Stimulated activated CD4-positive, alpha-beta T cell treated with anti-CD3 and anti-CD28 coated beads, Interleukin-4, amount 100 ng/mL, for 1 hour (primary cell): Measurements from ENCODE around the gene TGFBR3.
"Not testable (repeated sequence)": the region's sequence is repeated elsewhere in the genome, so short reads cannot be mapped to it uniquely, and the experiment has no call there.

ENCODE experiments used
- DNase-seq: peaks from one replicate; pipeline ENCODE4 v3.0.0-alpha.2; 2020

TGFBR3 gene

DNA sequence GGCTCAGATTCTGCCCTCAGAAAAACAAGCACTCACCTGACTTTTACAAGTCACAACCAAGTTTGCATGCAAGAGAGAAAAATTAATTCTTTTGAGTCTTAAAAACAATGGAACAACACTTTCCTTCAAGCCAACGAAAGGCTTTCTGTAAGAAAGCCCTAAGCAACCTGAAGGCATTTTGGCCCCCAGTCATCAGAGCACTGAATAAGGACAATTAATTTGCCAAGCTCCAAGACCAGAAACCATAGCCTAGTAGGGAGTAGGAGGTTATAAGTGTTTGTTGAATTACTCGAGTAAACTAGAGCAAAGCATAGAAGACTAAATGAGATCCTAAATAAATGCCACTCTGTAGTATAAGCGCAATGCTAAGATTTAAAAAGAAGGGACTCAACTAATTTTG is 4.7 kb downstream of the TGFBR3 start:
- no peak for DNase-seq

- DNase-seq = no peak
These were observed 6.2 kb downstream of the TGFBR3 start for GRCh38 chr1:91879733-91880132.

DNA sequence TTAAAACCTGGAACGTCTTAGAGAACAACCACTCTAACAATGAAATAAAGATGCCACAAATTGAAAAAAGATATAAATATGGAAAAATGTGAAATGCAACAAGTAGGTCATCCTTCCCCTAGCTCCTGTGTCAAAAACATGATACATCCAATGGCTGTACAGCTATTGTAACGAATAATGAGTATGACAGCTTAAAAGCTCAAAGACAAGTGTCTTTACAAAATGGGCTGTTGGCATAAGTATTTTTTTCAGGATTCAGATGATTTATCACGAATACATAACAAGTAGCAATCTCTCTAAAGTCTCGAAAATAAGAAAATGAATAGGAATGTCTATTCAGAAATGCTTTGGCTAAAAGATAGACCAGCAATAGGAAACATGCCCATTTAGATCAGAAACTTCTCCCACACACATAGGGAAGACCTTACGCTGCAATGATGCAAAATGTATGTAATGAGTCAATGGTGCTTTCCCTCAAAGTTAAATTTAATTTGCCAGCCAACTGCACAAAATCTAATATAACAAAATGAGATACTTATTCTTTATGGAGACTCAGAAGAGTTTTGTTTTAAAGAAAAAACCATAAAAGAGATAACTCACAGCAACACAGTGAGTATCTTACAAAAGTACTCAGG is 8.3 kb downstream of the TGFBR3 start:
- no peak for DNase-seq

GRCh38 chr1:91876781-91877573 is 9.0 kb downstream of the TGFBR3 start:
- DNase-seq = no peak

DNA sequence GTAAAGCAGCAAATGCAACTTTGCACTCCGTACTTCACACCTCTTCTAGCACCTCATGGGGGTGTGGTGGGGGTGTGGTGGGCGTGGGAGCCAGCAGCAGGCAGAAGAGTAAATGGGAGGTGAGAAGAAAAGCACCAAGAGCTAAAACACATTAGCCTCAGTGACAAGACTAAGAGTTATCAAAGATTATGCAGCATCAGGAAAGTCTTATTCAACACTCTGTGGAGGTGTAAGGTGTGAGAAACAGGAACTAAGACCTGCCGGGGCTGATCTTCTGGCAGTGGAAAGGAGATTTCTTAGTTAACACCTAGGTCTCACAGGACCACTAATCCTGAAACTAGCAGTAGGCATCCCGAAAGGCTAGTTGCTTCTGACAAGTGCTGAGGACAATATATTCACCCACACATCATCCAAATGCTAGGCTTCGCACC is 9.9 kb downstream of the TGFBR3 start:
- DNase-seq = peak; percentile 50

DNA sequence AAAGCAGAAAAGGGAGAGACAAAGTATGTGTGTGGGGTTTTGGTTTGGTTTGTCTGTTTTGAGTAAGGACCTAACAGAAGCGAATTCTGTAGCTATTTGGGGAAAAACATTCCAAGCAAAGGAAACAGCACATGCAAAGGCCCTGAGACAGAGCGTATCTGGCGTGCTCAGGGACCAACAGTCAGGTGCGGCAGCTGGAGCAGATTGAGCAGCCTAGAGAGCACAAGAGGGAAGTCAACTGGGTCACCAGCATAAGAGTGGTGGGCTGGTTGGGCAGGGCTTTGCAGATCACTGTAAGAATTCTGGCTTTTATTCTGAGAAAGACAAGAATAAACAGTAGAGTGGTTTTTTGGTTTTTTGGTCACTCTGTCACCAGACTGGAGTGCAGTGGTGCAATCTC is 11.8 kb downstream of the TGFBR3 start:
- no peak for DNase-seq

- no peak for DNase-seq
These were observed 13.3 kb downstream of the TGFBR3 start for GRCh38 chr1:91872559-91873081.

- DNase-seq = no peak
These were observed 14.0 kb downstream of the TGFBR3 start for GRCh38 chr1:91872000-91872399.

DNA sequence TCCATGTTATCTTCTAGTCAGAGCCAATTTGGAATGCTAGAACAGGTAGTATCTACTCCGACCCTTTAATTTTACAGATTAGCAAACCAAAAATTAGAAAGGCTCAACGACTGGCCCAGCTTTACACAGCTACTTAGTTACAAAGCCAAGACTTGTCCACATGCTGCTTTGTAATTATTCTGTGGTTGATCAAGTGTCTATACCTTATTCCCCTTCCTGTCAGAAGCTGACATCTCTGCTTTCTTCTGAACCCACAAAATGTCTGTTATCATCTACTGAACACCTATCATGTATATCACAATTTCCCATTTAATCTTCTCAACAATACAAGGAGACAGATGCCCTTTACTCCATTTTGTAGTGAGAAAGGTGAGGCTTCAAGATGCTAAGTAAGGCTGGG is 15.6 kb downstream of the TGFBR3 start:
- no peak for DNase-seq

DNA sequence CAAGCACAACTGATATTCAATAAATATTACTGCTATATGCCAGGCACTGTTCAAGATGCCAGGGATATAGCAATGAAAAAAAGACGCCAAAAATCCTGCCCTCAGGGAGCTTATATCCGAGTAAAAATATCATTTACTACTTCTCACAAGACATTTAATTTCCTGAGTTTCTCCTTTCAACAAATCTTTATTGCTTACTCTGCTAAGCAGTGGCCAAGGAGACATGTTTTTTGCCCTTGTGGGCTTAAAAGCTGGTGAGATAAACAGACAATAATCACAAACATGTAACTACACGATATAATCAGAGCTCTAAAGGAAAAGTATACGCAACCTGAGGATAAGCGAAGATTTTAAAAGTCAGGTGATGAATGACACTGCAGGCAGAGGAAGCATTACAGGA is 19.5 kb downstream of the TGFBR3 start:
- no peak for DNase-seq

DNA sequence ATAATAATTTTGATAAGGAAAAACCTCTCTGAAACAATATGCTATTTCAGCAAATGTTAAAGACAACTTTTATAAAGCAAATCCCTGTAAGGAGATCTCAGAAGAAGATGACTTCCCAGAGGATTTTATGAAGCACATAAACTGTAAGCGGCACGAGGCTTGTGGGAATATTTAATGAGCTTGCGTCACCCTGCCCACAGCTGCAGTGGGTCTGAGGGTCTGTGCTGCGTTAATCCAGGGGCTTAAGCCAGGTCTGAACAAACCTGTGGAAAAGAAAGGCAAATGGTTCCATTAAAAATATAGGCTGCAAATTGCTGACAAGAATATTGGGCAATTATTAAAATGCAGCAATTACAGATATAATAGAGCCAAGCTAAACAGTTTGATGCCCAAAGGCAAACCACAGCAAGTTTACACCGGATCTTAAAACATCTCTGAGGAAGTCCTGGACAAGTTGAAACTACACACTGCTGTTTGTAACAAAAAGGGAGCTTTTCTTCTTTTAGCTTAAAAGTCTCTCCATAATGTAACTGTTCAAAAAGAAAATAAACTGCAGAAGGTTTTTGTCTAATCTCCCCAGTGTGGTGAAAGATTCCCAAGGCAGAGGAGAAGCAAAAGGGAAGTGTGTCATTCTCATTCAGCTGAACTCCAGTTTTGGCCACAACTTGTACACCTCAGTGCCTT is 21.8 kb downstream of the TGFBR3 start:
- DNase-seq = no peak

- DNase-seq = no peak
These were observed 22.5 kb downstream of the TGFBR3 start for GRCh38 chr1:91863498-91863897.

GRCh38 chr1:91862120-91862519 is 23.8 kb downstream of the TGFBR3 start:
- no peak for DNase-seq

- DNase-seq = no peak
These were observed 28.3 kb downstream of the TGFBR3 start for GRCh38 chr1:91857557-91858239.

- no peak for DNase-seq
These were observed 29.0 kb downstream of the TGFBR3 start for GRCh38 chr1:91856996-91857395.

DNA sequence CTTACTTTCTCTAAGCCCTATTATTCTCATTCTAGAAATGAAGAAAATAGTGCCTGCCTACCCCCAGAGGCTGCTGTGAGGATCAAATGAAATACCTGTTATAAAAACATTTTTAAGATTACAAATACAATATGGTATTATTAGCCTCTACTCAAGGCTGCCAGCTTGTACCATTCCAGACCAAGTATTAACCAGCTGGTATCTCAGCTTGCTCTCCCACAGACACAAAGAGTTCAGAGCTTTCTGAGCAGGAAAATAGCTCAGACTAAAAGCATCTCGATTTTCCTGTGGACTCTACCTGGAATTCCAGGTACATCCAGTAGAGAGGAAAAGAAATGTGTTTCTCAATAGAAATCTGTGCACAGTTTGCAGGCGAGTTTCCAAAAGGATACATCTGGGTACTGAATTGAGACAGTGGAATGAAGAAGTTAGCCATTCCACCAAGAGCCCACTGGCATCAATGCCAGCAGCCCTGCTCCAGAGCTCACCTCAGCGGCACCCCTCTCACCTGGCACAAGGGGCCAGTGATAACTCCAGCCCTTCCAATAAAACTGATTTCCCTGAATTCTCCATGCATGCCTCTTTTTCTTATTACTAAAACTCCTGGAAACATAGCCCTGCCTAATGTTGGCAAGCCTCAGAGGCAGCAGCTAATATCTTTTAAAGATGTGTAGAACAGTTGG is 31.0 kb downstream of the TGFBR3 start:
- DNase-seq = no peak

DNA sequence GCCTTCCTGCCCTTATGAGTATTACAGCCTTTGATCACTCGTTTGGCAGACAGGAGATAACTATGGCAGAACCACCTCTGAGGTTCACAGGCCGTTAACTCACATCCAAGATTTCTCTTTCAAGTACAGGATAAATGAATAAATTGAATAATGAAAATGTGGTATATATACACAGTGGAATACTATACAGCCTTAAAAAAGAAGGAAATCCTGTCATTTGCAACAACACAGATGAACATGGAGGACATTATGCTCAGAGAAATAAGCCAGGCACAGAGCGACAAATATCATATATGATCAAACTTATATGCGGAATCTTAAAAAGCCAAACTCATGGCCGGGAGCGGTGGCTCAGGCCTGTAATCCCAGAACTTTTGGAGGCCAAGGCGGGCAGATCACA is 32.6 kb downstream of the TGFBR3 start:
- DNase-seq = no peak

DNA sequence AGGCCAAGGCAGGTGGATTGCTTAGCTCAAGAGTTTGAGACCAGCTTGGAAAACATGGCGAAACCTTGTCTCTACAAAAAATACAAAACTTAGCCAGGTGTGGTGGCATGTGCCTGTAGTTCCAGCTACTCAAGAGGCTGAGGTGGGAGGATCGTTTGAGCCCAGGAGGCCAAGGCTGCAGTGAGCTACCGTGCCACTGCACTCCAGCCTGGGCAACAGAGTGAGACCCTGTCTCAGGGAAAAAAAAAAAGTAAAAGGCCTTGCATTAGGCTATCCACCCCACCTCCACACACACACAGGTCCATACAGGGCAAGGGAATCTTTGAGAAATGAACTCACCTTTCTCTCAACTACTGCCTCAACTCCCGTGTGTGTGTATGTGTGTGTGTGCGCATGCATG is 33.9 kb downstream of the TGFBR3 start:
- not testable (repeated sequence) for DNase-seq

GRCh38 chr1:91851130-91852010 is 34.6 kb downstream of the TGFBR3 start:
- DNase-seq = no peak

- DNase-seq = no peak
These were observed 35.2 kb downstream of the TGFBR3 start for GRCh38 chr1:91850708-91851107.

GRCh38 chr1:91847851-91848250 is 38.1 kb downstream of the TGFBR3 start:
- DNase-seq = no peak

GRCh38 chr1:91846639-91847013 is 39.3 kb downstream of the TGFBR3 start:
- DNase-seq = no peak
